ENCODE measurements around the gene NXNL1.

Gene NXNL1

DNA sequence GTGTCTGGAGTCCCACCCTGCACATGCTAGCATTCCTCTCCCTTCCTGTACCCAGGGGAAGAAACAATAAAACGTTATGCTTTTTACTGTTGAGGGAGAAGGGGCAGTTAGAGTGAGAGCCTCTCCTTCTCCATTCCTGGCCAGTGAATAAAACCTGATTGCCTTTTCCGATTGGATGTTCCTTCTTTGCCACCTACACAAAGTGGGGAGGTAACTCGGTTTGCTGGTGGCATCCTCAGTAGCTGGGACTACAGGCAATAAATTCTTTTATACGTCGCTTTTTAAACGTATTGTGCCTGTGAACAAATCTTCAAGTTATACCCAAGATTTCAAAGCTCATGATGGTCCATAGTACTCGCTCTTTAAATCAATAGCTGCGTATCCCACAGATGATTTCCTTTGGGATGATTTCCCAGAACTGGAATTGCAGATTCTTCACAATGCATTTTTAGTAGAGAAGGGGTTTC is 41.5 kb downstream of the NXNL1 start:
- DNase-seq: no peak

GRCh38 chr19:17418710-17419109 is 42.0 kb downstream of the NXNL1 start:
- no peak for DNase-seq

- DNase-seq: no peak
These were observed 45.6 kb downstream of the NXNL1 start for GRCh38 chr19:17415121-17415520.

GRCh38 chr19:17414097-17414496 is 46.6 kb downstream of the NXNL1 start:
- DNase-seq: no peak

- no peak for DNase-seq
These were observed 48.9 kb downstream of the NXNL1 start for GRCh38 chr19:17411801-17412200.

- DNase-seq: no peak
These were observed 50.7 kb downstream of the NXNL1 start for GRCh38 chr19:17409990-17410389.

DNA sequence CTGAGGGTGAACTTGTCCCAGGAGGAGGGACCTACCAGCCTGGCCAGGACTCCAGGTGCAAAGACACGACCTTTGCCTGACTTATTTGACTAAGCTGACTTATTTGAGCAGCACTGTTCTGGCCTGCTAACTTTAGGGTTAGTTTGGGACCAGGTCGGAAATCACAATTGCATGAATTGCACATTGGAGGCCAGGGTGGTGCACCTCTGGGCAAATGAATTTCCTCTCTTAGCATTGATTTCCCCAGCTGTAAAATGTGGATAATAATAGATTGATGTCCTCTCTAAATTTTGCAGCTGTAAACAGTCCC is 53.9 kb downstream of the NXNL1 start:
- no peak for DNase-seq

DNA sequence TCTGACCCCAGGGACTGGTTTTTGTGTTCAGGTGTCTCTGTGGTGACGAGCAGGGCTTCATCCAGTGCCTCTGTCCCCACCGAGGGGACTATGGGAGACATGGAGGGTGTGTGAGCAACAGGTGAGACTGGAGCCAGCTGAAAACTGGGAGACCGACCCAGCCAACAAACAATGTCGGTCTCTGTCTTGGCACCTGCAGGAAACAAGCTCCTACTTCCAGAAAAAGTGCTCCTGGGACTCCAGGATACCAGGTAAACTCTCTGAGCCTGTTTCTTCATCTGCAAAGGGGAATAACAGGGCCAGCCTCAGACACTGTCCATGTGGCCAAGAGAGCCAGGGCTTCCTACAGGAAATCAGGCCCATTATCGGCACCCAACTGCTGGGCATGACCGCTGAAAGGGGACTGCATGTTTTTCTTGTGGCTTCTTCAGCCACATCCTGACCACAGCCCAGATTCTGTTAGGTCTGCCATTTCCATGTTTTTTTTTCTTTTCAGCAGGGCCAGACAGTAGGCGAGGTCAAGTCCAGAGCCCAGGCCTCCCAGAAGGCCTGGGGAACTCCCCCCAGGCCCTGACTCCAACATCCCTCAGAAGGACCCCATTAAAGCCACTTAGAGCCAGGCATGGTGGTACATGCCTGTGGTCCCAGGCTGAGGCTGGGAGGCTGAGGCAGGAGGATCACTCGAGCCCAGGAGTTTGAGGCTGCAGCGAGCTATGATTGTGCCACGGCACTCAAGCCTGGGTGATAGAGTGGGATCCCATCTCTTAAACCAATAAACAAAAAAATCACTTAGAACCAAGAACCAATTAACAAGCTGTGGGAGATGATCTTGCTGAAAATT is 54.5 kb downstream of the NXNL1 start:
- DNase-seq: no peak

Data from fibroblast of skin of right biceps (primary cell).